Panc1 (cell line): ENCODE measurements around the gene SPTLC2.

ENCODE experiments used
- CTCF ChIP-seq: fragments of 450-650 bp; IDR thresholded peaks from 2 replicates; pipeline ENCODE4 v1.5.1; 2017; ENCODE audit warnings: mild to moderate bottlenecking
- POLR2AphosphoS5 ChIP-seq: IDR thresholded peaks from 2 replicates; pipeline ENCODE4 v1.6.1; 2012; ENCODE audit warnings: mild to moderate bottlenecking, low read depth, low read length, moderate library complexity
- TF ChIP-seq, protein P1 (sequence below), 2 experiments: IDR thresholded peaks; 2 replicates each; pipeline ENCODE4 v1.6.1; 2011 to 2012; ENCODE audit warnings: low read depth in 2 of 2, control low read depth in 1 of 2, low read length in 1 of 2, mild to moderate bottlenecking in 1 of 2, moderate library complexity in 1 of 2; ENCODE audit not compliant: insufficient read depth in 1 of 2

DNA sequence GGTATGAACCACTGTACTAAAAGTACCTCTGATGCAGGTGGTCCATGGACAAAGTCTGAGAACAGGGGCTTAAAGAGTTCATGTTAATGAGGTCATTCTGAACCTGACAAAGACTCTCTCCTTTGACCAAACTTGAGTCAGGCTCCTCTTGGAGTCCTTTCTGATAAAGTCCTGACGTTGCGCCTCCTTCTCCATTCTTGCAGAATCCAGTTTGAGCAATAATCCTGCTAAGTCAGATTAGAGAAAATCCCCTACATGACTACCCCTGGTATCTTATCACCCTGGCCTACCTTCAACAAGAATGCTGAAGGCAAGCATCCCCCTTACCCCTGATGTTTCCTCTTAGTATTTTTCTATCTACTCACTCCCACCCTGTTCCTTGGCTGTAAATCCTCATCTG is 71.9 kb downstream of the SPTLC2 start:
- TF ChIP-seq CTCF (no peak), POLR2AphosphoS5 (no peak)
- TF ChIP-seq, protein P1, sequence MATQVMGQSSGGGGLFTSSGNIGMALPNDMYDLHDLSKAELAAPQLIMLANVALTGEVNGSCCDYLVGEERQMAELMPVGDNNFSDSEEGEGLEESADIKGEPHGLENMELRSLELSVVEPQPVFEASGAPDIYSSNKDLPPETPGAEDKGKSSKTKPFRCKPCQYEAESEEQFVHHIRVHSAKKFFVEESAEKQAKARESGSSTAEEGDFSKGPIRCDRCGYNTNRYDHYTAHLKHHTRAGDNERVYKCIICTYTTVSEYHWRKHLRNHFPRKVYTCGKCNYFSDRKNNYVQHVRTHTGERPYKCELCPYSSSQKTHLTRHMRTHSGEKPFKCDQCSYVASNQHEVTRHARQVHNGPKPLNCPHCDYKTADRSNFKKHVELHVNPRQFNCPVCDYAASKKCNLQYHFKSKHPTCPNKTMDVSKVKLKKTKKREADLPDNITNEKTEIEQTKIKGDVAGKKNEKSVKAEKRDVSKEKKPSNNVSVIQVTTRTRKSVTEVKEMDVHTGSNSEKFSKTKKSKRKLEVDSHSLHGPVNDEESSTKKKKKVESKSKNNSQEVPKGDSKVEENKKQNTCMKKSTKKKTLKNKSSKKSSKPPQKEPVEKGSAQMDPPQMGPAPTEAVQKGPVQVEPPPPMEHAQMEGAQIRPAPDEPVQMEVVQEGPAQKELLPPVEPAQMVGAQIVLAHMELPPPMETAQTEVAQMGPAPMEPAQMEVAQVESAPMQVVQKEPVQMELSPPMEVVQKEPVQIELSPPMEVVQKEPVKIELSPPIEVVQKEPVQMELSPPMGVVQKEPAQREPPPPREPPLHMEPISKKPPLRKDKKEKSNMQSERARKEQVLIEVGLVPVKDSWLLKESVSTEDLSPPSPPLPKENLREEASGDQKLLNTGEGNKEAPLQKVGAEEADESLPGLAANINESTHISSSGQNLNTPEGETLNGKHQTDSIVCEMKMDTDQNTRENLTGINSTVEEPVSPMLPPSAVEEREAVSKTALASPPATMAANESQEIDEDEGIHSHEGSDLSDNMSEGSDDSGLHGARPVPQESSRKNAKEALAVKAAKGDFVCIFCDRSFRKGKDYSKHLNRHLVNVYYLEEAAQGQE (IDR thresholded peaks at IDR 0.05; ENCODE audit: insufficient read depth in 1 of 2, low read depth in 2 of 2, low read length in 1 of 2), result no peak
